ENCODE data around the gene RAPGEF2. TPM values are rescaled to one million over a fixed set of nuclear protein-coding genes. Genes with fewer than 3 reads are reported as not detected.
"Not testable (repeated sequence)": the region's sequence is repeated elsewhere in the genome, so short reads cannot be mapped to it uniquely, and the experiment has no call there.

RAPGEF2 gene
- total RNA-seq, 2 donors from 2014 or later = 22.8 to 25.1 TPM

DNA sequence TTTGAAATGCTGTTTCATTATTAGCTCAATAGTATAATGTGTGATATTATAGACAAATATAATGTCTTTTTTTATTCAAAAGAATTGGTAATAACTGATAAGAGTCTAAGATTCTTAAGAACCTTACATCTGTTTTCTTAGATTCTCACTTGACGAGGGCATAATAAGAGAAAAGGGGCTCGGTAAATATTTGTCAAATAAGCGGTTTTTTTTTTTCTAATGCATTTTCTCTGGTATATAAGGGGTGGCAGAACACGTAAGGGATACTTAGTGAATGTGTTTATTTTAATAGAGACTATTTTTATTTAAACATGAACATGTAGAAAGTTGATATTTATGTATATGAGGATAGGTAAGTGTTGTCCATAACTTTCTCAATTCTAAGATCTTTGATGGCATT, 200.6 kb downstream of the RAPGEF2 start:
- H3K36me3 Mint-ChIP-seq (ENCODE audit: low read depth) = peaks cover 14% of the 10 kb centered on the region
- no peaks in the 10 kb centered on the region for H3K9me3 Mint-ChIP-seq
- no peak for ATAC-seq (replicated peaks)
- no peak overlapping the region for H3K27ac Mint-ChIP-seq
- H3K4me1 Mint-ChIP-seq = peaks cover 7% of the 10 kb centered on the region
- no peaks in the 10 kb centered on the region for H3K27me3 Mint-ChIP-seq
- H3K4me3 Mint-ChIP-seq = no peak overlapping the region

DNA sequence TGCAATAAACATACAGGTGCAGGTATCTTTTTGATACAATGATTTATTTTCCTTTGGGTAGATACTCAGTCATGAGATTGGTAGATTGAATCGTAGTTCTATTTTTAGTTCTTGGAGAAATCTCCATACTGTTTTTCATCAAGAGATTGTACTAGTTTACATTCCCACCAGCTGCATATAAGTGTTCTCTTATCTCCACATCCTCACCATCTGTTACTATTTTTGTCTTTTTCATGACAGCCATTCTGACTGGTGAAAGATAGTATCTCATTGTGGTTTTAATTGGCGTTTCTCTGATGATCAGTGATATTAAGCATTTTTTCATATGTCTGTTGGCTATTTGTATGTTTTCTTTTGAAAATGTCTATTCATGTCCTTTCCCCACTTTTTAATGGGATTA, 202.2 kb downstream of the RAPGEF2 start:
- Mint-ChIP-seq H3K4me3 (no peak overlapping the region), H3K4me1 (peaks cover 10% of the 10 kb centered on the region), H3K9me3 (no peaks in the 10 kb centered on the region), H3K27ac (no peak overlapping the region), H3K36me3 (ENCODE audit: low read depth) (peaks cover 14% of the 10 kb centered on the region), H3K27me3 (no peaks in the 10 kb centered on the region)
- ATAC-seq (replicated peaks) = no peak

DNA sequence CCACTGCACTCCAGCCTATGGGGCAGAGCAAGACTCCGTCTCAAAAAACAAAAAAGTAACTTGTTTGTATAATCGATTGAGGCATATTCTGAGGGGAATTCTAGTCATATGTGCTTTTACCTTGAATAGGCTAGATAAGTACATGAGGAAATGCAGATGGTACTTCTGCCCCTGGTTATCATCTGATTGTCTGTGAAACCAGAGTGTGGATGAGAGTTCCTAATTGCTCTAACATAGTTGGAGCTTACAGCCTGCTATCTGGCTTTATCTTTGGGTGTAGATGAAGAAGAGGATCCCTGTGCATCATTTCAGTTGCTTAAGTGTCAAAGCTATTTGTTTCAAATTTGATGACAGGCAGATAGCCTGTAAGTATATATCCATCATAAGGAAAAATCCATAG, 205.1 kb downstream of the RAPGEF2 start:
- no peak for ATAC-seq (replicated peaks)
- H3K9me3 Mint-ChIP-seq = no peaks in the 10 kb centered on the region
- peaks cover 15% of the 10 kb centered on the region for H3K4me1 Mint-ChIP-seq
- no peaks in the 10 kb centered on the region for H3K27me3 Mint-ChIP-seq
- H3K27ac Mint-ChIP-seq = no peak overlapping the region
- no peak overlapping the region for H3K4me3 Mint-ChIP-seq
- H3K36me3 Mint-ChIP-seq (ENCODE audit: low read depth) = peaks cover 14% of the 10 kb centered on the region

DNA sequence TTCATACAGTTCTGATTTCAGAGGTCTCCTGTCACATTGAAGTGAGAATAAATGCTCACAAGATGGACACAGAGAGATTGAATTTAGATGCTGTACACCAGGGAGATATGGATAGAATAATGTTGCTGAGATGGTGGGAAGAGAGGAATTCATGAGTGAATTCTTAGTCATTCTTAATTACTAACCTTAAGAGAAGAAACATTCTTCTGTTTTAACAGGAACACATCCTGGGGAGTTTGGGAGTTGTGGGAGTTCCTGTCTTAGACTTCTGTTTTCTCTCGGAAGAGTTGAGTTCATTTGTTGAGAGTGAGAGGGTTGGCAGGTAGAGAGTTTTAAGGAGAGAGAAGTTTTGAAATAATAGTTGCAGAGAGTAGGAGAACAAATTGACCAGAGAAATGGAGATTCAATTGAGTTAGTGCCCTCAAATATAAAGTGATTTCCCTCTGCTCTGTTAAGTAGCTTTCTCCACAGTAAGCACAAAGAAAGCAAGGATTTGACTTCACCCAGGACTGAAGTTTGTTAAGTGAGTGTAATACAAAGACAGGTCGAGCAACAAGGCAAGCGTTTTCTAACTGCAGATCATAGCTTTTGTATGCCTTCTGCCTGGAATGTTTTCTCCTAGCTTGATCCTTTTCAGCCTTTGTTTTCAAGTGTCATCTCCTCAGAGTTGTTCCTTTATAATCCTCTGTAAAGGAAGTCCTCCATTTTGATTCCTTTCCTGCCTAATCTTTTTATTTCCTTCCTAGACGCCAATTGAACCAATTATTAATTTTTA, 205.9 kb downstream of the RAPGEF2 start:
- H3K9me3 Mint-ChIP-seq = no peaks in the 10 kb centered on the region
- no peaks in the 10 kb centered on the region for H3K27me3 Mint-ChIP-seq
- no peak for ATAC-seq (replicated peaks)
- H3K36me3 Mint-ChIP-seq (ENCODE audit: low read depth) = peaks cover 14% of the 10 kb centered on the region
- no peak overlapping the region for H3K4me3 Mint-ChIP-seq
- no peak overlapping the region for H3K27ac Mint-ChIP-seq
- H3K4me1 Mint-ChIP-seq = peaks cover 15% of the 10 kb centered on the region

DNA sequence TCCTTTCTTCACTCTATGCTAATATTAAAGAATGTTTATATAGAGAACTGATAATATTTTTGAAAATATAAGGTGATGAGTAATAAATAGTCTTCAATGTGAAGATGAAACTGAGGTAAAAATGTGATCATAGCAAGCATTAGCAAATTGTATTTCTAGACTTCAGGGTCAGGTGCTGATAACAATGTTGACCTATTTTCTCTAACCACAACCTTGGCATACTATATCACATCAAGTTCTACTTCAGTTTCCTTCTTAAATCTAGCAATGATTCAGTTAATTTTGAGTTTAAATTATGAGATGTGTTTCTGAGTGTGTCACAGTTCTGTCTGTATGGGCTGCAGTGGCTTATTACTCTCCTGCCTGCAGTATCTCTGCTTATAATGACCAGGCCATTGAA, 209.4 kb downstream of the RAPGEF2 start:
- ATAC-seq (replicated peaks) = peak; percentile 39
- Mint-ChIP-seq H3K4me1 (peaks cover 15% of the 10 kb centered on the region), H3K4me3 (no peak overlapping the region), H3K36me3 (ENCODE audit: low read depth) (peaks cover 33% of the 10 kb centered on the region), H3K27me3 (no peaks in the 10 kb centered on the region), H3K27ac (no peak overlapping the region), H3K9me3 (no peaks in the 10 kb centered on the region)

DNA sequence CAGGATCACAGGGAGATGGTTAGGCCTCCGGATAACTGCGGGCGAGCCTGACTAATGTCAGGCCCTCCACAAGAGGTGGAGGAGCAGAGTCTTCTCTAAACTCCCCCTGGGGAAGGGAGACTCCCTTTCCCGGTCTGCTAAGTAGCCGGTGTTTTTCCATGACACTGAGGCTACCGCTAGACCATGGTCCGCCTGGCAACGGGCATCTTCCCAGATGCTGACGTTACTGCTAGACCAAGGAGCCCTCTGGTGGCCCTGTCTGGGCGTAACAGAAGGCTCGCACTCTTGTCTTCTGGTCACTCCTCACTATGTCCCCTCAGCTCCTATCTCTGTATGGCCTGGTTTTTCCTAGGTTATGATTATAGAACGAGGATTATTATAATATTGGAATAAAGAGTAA, 213.0 kb downstream of the RAPGEF2 start:
- H3K36me3 Mint-ChIP-seq (ENCODE audit: low read depth) = peaks cover 43% of the 10 kb centered on the region
- H3K4me1 Mint-ChIP-seq; H3K27me3 Mint-ChIP-seq; H3K27ac Mint-ChIP-seq; ATAC-seq (replicated peaks); H3K9me3 Mint-ChIP-seq; H3K4me3 Mint-ChIP-seq: not testable (repeated sequence)

DNA sequence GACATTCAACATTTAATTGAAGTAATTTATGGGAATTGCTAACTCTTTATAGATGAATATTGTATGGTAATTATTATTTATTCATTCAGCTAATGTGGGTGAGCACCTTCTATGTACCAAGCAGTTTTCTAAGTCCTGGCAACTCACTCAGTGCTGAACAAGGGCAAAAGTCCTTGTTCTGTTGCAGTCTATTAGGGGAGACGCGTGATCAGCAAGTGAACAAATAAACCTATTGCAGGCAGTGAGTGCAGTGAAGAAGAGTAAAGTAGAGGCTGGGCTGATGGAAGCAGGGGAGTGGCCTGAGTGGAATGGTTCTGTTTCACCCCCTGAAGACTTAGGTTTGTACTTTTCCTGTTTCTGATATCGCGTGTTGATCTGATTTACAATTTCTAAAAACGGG, 214.3 kb downstream of the RAPGEF2 start:
- Mint-ChIP-seq H3K9me3 (no peaks in the 10 kb centered on the region), H3K36me3 (ENCODE audit: low read depth) (peaks cover 54% of the 10 kb centered on the region), H3K27me3 (no peaks in the 10 kb centered on the region), H3K27ac (no peak overlapping the region), H3K4me1 (no peaks in the 10 kb centered on the region), H3K4me3 (no peak overlapping the region)
- ATAC-seq (replicated peaks) = no peak

DNA sequence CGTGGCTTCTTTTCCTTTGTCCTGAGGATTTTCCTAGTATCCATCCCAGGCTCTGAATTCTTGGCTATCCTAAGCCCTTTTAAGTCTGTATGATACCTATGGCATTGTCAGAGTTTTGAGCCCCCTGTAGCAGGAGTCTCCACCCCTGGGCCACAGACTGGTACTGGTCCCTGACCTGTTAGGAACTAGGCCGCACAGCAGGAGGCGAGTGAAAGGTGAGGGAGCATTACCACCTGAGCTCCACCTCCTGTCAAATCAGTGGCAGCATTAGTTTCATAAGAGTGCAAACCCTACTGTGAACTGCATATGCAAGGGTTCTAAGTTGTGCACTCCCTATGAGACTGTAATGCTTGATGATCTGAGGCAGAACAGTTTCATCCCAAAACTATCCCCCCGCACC, 216.1 kb downstream of the RAPGEF2 start:
- H3K27ac Mint-ChIP-seq = no peak overlapping the region
- peaks cover 65% of the 10 kb centered on the region for H3K36me3 Mint-ChIP-seq (ENCODE audit: low read depth)
- H3K4me3 Mint-ChIP-seq = no peak overlapping the region
- no peaks in the 10 kb centered on the region for H3K27me3 Mint-ChIP-seq
- ATAC-seq (replicated peaks) = no peak
- no peaks in the 10 kb centered on the region for H3K4me1 Mint-ChIP-seq
- H3K9me3 Mint-ChIP-seq = no peaks in the 10 kb centered on the region

DNA sequence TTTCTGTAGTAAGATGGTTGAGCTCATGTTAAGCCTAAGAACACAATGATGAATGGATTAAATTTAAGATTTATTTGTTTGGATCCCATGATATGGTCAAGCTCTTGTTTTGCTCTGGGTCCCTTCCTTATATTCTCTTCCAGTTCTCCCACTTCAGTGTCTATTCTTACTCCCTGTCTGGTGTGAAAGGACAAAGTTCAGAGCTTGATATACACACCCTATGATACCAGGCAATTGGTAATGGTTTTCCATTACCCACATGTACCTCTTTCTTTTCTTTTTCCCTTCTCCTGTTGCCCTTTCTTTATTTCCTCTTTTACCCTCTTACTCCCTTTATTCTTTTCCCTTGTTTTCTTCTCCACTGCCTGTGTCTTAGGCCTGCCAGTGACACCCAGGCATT, 223.6 kb downstream of the RAPGEF2 start:
- Mint-ChIP-seq H3K27ac (no peak overlapping the region), H3K4me1 (no peaks in the 10 kb centered on the region), H3K27me3 (no peaks in the 10 kb centered on the region), H3K4me3 (no peak overlapping the region), H3K36me3 (ENCODE audit: low read depth) (peaks cover 40% of the 10 kb centered on the region), H3K9me3 (no peaks in the 10 kb centered on the region)
- ATAC-seq (replicated peaks) = no peak

DNA sequence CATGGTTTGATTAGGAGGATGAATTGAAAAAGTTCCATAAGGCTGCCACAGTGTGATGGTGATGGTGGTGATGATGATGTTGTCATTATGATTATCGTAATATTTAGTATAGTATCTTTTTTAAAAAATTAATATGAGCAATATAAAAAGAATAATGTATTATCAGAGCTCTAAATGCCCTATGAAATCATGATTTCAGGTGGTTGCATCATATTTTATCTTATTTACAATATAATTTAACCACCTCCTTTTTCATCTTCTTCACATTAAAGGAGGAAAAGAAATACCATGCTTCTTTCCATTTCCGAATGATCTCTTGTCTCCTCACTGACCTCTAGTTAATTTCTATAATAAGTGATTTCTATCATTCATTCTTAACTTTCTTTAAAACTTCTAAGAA, 225.9 kb downstream of the RAPGEF2 start:
- Mint-ChIP-seq H3K27me3 (no peaks in the 10 kb centered on the region), H3K27ac (no peak overlapping the region), H3K36me3 (ENCODE audit: low read depth) (peaks cover 42% of the 10 kb centered on the region), H3K9me3 (no peaks in the 10 kb centered on the region), H3K4me1 (no peaks in the 10 kb centered on the region), H3K4me3 (no peak overlapping the region)
- no peak for ATAC-seq (replicated peaks)

DNA sequence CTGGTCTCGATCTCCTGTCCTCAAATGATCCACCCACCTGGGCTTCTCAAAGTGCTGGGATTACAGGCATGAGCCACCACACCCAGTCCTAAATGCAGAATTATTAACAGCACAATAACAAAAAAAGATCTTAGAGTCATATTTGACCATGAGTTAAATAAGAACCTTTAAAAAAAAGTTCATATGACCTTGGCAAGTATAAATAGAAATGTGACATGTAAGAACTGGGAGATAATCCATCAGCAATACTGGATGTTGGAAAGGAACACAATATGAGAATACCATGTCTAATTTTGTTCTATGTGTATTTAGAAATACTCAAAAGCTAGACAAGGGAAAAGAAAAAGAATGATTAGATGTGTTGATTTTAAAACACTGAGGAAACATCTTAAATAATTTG, 231.6 kb downstream of the RAPGEF2 start:
- Mint-ChIP-seq H3K27ac (no peak overlapping the region), H3K4me3 (no peak overlapping the region), H3K9me3 (no peaks in the 10 kb centered on the region), H3K36me3 (ENCODE audit: low read depth) (peaks cover 74% of the 10 kb centered on the region), H3K27me3 (no peaks in the 10 kb centered on the region), H3K4me1 (no peaks in the 10 kb centered on the region)
- ATAC-seq (replicated peaks) = no peak

DNA sequence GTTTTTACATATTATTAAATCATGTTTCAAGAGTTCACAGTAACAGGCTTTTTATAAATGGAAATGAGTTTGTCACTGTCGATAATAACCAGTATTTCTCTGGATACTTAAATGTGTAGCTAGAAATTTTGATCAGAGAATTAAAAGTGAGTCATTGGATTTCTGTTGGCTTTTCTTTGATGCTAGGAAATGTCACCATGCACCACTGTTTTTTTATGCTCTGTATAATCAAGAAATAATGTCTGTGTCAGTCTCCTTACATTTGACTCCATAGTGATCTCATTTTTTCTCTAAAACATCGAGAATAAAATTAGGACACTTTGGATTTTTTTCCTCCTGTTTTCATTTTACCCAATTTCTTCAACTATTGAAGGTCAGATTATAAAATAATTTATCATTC, 234.2 kb downstream of the RAPGEF2 start:
- no peaks in the 10 kb centered on the region for H3K27me3 Mint-ChIP-seq
- H3K4me1 Mint-ChIP-seq = no peaks in the 10 kb centered on the region
- H3K4me3 Mint-ChIP-seq = no peak overlapping the region
- no peaks in the 10 kb centered on the region for H3K9me3 Mint-ChIP-seq
- no peak overlapping the region for H3K27ac Mint-ChIP-seq
- peaks cover 74% of the 10 kb centered on the region for H3K36me3 Mint-ChIP-seq (ENCODE audit: low read depth)
- ATAC-seq (replicated peaks) = no peak

DNA sequence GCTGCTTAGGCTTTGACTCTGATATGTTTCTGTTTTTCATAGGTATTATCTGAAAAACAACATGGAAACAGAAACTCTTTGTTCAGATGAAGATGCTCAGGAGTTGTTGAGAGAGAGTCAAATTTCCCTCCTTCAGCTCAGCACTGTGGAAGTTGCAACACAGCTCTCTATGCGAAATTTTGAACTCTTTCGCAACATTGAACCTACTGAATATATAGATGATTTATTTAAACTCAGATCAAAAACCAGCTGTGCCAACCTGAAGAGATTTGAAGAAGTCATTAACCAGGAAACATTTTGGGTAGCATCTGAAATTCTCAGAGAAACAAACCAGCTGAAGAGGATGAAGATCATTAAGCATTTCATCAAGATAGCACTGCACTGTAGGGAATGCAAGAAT, 238.6 kb downstream of the RAPGEF2 start:
- Mint-ChIP-seq H3K27me3 (no peaks in the 10 kb centered on the region), H3K36me3 (ENCODE audit: low read depth) (peaks cover 94% of the 10 kb centered on the region), H3K27ac (no peak overlapping the region), H3K4me3 (no peak overlapping the region), H3K9me3 (no peaks in the 10 kb centered on the region), H3K4me1 (no peaks in the 10 kb centered on the region)
- no peak for ATAC-seq (replicated peaks)

DNA sequence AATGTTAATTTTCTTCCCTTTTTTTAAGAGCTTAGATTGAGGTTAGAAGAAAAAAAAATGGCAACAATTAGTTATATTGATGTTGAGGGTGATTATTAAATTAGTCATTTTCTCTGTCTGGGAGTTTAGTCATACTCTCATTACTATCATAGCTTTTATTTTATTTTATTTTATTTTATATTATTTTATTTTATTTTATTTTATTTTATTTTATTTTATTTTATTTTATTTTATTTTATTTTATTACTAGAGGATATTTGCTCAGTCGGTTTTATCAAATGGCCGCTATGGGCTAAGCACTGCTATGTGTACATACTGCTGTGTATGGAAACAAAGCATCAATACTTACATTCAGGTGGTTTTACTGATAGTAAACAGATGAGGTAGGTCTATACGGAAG, 239.5 kb downstream of the RAPGEF2 start:
- Mint-ChIP-seq H3K27me3 (no peaks in the 10 kb centered on the region), H3K27ac (no peak overlapping the region), H3K4me3 (no peak overlapping the region), H3K36me3 (ENCODE audit: low read depth) (peaks cover 94% of the 10 kb centered on the region), H3K4me1 (no peaks in the 10 kb centered on the region), H3K9me3 (no peaks in the 10 kb centered on the region)
- ATAC-seq (replicated peaks) = no peak

DNA sequence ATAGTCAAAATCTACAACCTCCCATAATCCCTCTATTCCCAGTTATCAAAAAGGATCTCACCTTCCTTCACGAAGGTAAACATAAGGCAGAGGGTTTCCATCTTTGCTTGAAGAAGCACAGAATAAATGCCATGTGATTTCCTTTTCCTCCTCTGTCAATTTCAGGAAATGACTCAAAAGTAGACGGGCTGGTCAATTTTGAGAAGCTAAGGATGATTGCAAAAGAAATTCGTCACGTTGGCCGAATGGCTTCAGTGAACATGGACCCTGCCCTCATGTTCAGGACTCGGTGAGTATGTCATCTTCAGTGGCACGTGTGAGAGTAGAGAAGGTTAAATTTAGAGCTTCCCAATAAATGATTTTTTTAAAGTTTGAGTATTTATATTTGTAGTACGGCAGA, 240.2 kb downstream of the RAPGEF2 start:
- Mint-ChIP-seq H3K4me1 (no peaks in the 10 kb centered on the region), H3K36me3 (ENCODE audit: low read depth) (peaks cover 90% of the 10 kb centered on the region)
- ATAC-seq (replicated peaks) = no peak

DNA sequence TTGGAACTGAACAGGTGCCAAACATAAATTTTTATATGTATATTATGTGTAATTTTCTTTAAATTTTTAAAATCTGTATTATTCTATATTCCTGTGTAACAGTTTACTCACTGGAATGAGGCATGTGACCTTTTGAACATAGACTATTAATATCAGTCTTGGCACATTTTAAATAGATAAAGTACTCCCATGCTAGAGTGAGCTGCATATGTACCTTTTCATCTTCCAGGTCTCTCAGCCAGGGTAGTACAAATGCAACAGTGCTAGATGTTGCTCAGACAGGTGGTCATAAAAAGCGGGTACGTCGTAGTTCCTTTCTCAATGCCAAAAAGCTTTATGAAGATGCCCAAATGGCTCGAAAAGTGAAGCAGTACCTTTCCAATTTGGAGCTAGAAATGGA, 242.0 kb downstream of the RAPGEF2 start:
- Mint-ChIP-seq H3K4me1 (no peaks in the 10 kb centered on the region), H3K36me3 (ENCODE audit: low read depth) (peaks cover 90% of the 10 kb centered on the region), H3K4me3 (no peak overlapping the region), H3K27me3 (no peaks in the 10 kb centered on the region), H3K9me3 (no peaks in the 10 kb centered on the region), H3K27ac (no peak overlapping the region)
- ATAC-seq (replicated peaks) = no peak

More for the DNA sequence above, 240.2 kb downstream of the RAPGEF2 start:
- Mint-ChIP-seq H3K27ac (no peak overlapping the region), H3K4me3 (no peak overlapping the region), H3K27me3 (no peaks in the 10 kb centered on the region), H3K9me3 (no peaks in the 10 kb centered on the region)

Data from activated T-helper 17 cell treated with anti-CD3 and anti-CD28 coated beads, Interleukin-2, amount 50 U/mL, for 72 hours (primary cell).